KMS-11 (cell line): ENCODE data around the gene DNAJC27.
"Not testable (repeated sequence)": the region's sequence is repeated elsewhere in the genome, so short reads cannot be mapped to it uniquely, and the experiment has no call there.

Experiments used
- H2AFZ ChIP-seq: fragments of 200-600 bp; sonication (generic); 2 replicates; pipeline ENCODE4 v1.6.1; 2016; ENCODE audit warnings: antibody characterized with exemption, mixed run types, low read depth
- H3K27ac ChIP-seq: fragments of 200-600 bp; sonication (generic); 2 replicates; pipeline ENCODE4 v1.6.1; 2016; ENCODE audit warnings: mild to moderate bottlenecking, mixed run types
- H3K27me3 ChIP-seq: fragments of 200-600 bp; sonication (generic); 2 replicates; pipeline ENCODE4 v1.6.1; 2017; ENCODE audit warnings: mild to moderate bottlenecking, low read depth, mixed run types, moderate library complexity; ENCODE audit not compliant: insufficient read depth
- H3K36me3 ChIP-seq: fragments of 200-600 bp; sonication (generic); 2 replicates; pipeline ENCODE4 v1.6.1; 2017; ENCODE audit warnings: mild to moderate bottlenecking, mixed run types; ENCODE audit not compliant: insufficient read depth
- H3K4me1 ChIP-seq: fragments of 200-600 bp; sonication (generic); 2 replicates; pipeline ENCODE4 v1.6.1; 2016; ENCODE audit warnings: mild to moderate bottlenecking, low read depth, mixed run types; ENCODE audit not compliant: poor library complexity, severe bottlenecking
- H3K4me2 ChIP-seq: fragments of 200-600 bp; sonication (generic); 2 replicates; pipeline ENCODE4 v1.7.0; 2016; ENCODE audit warnings: mild to moderate bottlenecking, mixed run types
- H3K4me3 ChIP-seq: fragments of 200-600 bp; sonication (generic); IDR thresholded peaks from 2 replicates; pipeline ENCODE4 v1.6.1; 2017; ENCODE audit warnings: low read depth, low read length, mixed read lengths; ENCODE audit not compliant: insufficient read depth
- H3K79me2 ChIP-seq: fragments of 200-600 bp; sonication (generic); 2 replicates; pipeline ENCODE4 v1.6.1; 2016; ENCODE audit warnings: low read depth, mixed run types; ENCODE audit not compliant: insufficient read depth
- H3K9ac ChIP-seq: fragments of 200-600 bp; sonication (generic); 2 replicates; pipeline ENCODE4 v1.6.1; 2016; ENCODE audit warnings: mild to moderate bottlenecking, mixed run types
- H4K20me1 ChIP-seq: fragments of 200-600 bp; sonication (generic); 2 replicates; pipeline ENCODE4 v1.6.1; 2016; ENCODE audit warnings: mild to moderate bottlenecking, mixed run types; ENCODE audit not compliant: insufficient read depth
- CTCF ChIP-seq: fragments of 200-600 bp; sonication (generic); conservative IDR thresholded peaks from 2 replicates; pipeline ENCODE4 v1.6.1; 2017; ENCODE audit warnings: low read depth, mild to moderate bottlenecking, antibody characterized with exemption, low read length, moderate library complexity, mixed read lengths

Gene DNAJC27

GRCh38 chr2:25002066-25002465, 30.3 kb upstream of the DNAJC27 start:
- H2AFZ ChIP-seq: no peak overlapping the region
- no peak for TF ChIP-seq CTCF
- H3K27me3 ChIP-seq: no peaks in the 10 kb centered on the region

GRCh38 chr2:25001325-25001637, 29.5 kb upstream of the DNAJC27 start:
- no peak overlapping the region for H3K4me2 ChIP-seq
- H3K27ac ChIP-seq: no peak overlapping the region
- H3K4me1 ChIP-seq: no peaks in the 10 kb centered on the region
- no peak overlapping the region for H2AFZ ChIP-seq
- H3K9ac ChIP-seq: no peak overlapping the region
- no peaks in the 10 kb centered on the region for H3K79me2 ChIP-seq
- no peaks in the 10 kb centered on the region for H4K20me1 ChIP-seq
- no peak overlapping the region for H3K4me3 ChIP-seq
- H3K27me3 ChIP-seq: no peaks in the 10 kb centered on the region
- no peak for TF ChIP-seq CTCF
- no peaks in the 10 kb centered on the region for H3K36me3 ChIP-seq

More at GRCh38 chr2:25002066-25002465, 30.3 kb upstream of the DNAJC27 start:
- Histone ChIP-seq H3K9ac (no peak overlapping the region), H3K79me2 (no peaks in the 10 kb centered on the region), H3K36me3 (no peaks in the 10 kb centered on the region), H3K4me2 (no peak overlapping the region), H3K4me3 (no peak overlapping the region), H3K27ac (no peak overlapping the region), H3K4me1 (no peaks in the 10 kb centered on the region), H4K20me1 (no peaks in the 10 kb centered on the region)

- TF ChIP-seq CTCF: no peak
- no peaks in the 10 kb centered on the region for H3K36me3 ChIP-seq
- no peak overlapping the region for H3K4me3 ChIP-seq
- no peak overlapping the region for H3K4me2 ChIP-seq
- H3K27me3 ChIP-seq: no peaks in the 10 kb centered on the region
- no peaks in the 10 kb centered on the region for H3K4me1 ChIP-seq
- H3K79me2 ChIP-seq: no peaks in the 10 kb centered on the region
- H3K27ac ChIP-seq: no peak overlapping the region
- H4K20me1 ChIP-seq: no peaks in the 10 kb centered on the region
- H2AFZ ChIP-seq: no peak overlapping the region
- H3K9ac ChIP-seq: no peak overlapping the region
These were observed 29.0 kb upstream of the DNAJC27 start for GRCh38 chr2:25000503-25001324.

- Histone ChIP-seq H3K4me1 (no peaks in the 10 kb centered on the region), H3K79me2 (no peaks in the 10 kb centered on the region), H3K4me2 (no peak overlapping the region), H3K4me3 (no peak overlapping the region), H3K9ac (no peak overlapping the region), H3K27me3 (no peaks in the 10 kb centered on the region), H4K20me1 (no peaks in the 10 kb centered on the region), H3K27ac (no peak overlapping the region), H2AFZ (no peak overlapping the region), H3K36me3 (no peaks in the 10 kb centered on the region)
- TF ChIP-seq CTCF: no peak
These were observed 28.3 kb upstream of the DNAJC27 start for GRCh38 chr2:25000036-25000435.

GRCh38 chr2:24999097-24999496, 27.3 kb upstream of the DNAJC27 start:
- not testable (repeated sequence) for H3K4me1 ChIP-seq, H3K27me3 ChIP-seq

More at GRCh38 chr2:24999097-24999496, 27.3 kb upstream of the DNAJC27 start:
- H3K79me2 ChIP-seq, H3K4me2 ChIP-seq, H3K36me3 ChIP-seq, H3K9ac ChIP-seq, H2AFZ ChIP-seq, H4K20me1 ChIP-seq, H3K4me3 ChIP-seq, H3K27ac ChIP-seq: not testable (repeated sequence)
